Heart right ventricle (tissue), 16 donors: ENCODE measurements around the gene PFDN1. TPM values are rescaled to one million over a fixed set of nuclear protein-coding genes. Genes with fewer than 3 reads are reported as not detected.

Experiments
- ATAC-seq, 8 donors: fragments of 200-7000 bp; cut with Tn5 transposase; one replicate each; pipeline ENCODE4 v1.9.1; 2020; ENCODE audit warnings: mild to moderate bottlenecking in 8 of 8, moderate library complexity in 8 of 8, moderate number of reproducible peaks in 1 of 8
- DNase-seq, 2 donors: peaks; one replicate each; pipeline ENCODE4 v3.0.0-alpha.2; 2020
- H3K27ac ChIP-seq, 10 donors: fragments of 200-600 bp; sonication (generic) in 2 of 10; one replicate each; pipeline versions ENCODE4 v1.5.0 to v1.8.0; 2020 to 2022; ENCODE audit warnings: mild to moderate bottlenecking in 3 of 10
- H3K27me3 ChIP-seq, 7 donors: fragments of 200-600 bp; one replicate each; pipeline ENCODE4 v1.8.0; 2021 to 2022; ENCODE audit warnings: mild to moderate bottlenecking in 2 of 7
- H3K36me3 ChIP-seq, 9 donors: fragments of 200-600 bp; sonication (generic) in 1 of 9; one replicate each; pipeline versions ENCODE4 v1.5.0 to v1.8.0; 2020 to 2022; ENCODE audit warnings: mild to moderate bottlenecking in 2 of 9
- H3K4me1 ChIP-seq, 9 donors: fragments of 200-600 bp; sonication (generic) in 1 of 9; one replicate each; pipeline versions ENCODE4 v1.5.0 to v1.8.0; 2020 to 2022; ENCODE audit warnings: mild to moderate bottlenecking in 4 of 9
- H3K4me3 ChIP-seq, 10 donors: fragments of 200-600 bp; sonication (generic) in 2 of 10; one replicate each; pipeline versions ENCODE4 v1.5.0 to v1.8.0; 2020 to 2022; ENCODE audit warnings: mild to moderate bottlenecking in 7 of 10, moderate library complexity in 2 of 10
- H3K9me3 ChIP-seq, 11 donors: fragments of 200-600 bp in 10 of 11; sonication (generic) in 2 of 11; one replicate each; pipeline versions ENCODE4 v1.5.0 to v1.8.0; 2013 to 2022; ENCODE audit warnings: mild to moderate bottlenecking in 2 of 11, control low read depth in 1 of 11, moderate library complexity in 1 of 11
- CTCF ChIP-seq, 9 donors: fragments of 200-600 bp; sonication (generic) in 2 of 9; IDR thresholded peaks; one replicate each; pipeline versions ENCODE4 v1.5.0 to v1.8.0; 2021 to 2022; ENCODE audit warnings: antibody characterized with exemption in 9 of 9, mild to moderate bottlenecking in 5 of 9, moderate library complexity in 1 of 9
- WGBS, 2 donors: extraction: QIAGEN DNeasy Blood & Tissue Kit; methylation state at CpG; one replicate each; pipeline ENCODE4 v1.1.7; 2013; ENCODE audit warnings: inconsistent platforms in 1 of 2; 5-methylcytosine and 5-hydroxymethylcytosine counted together
- intact Hi-C, 10 donors: fragments of 100-400 bp; cut with DNase I; formaldehyde crosslinking; loops; one replicate each; pipeline versions ENCODE4 v1.11.1 to v1.14.2; 2022
- polyA plus RNA-seq, 2 donors: library from polyadenylated mRNA; stranded (reverse); fragments of 200-250 nt; gene quantifications; one replicate each; pipeline ENCODE4 v1.2.3, GENCODE V29; 2013
- total RNA-seq, 10 donors: library from RNA; stranded (reverse); fragmentation: NEBNext Ultra II Directional in 3 of 10; extraction: Animal tissue kit (Norgen Biotek cat#: 25700) in 3 of 10; gene quantifications; one replicate each; pipeline versions ENCODE4 v1.2.1 to v1.2.4, GENCODE V29; 2021 to 2023
- donor health status: Arrhythmogenic right ventricular cardiomyopathy.
- donor health status: ischemic (EF 13 %, LVEDD 7.1; RV severe dilation, severe dysfunction).
- donor health status: healthy with polysubstance abuse.
- donor health status: DM: no; HTN: yes; CAD: no.
- donor health status: DM: no; HTN: no; CAD: no.
- donor health status: ischemic (EF 25% LVEDD 6.9; RV normal size, moderate dysfunction).
- donor health status: ischemic (EF 25% LVEDD 5.7; RV mildly dilated, moderate dysfunction).
- donor health status: healthy.
- donor health status: DM: yes; HTN: yes; CAD: no.
- donor health status: Ischemic cardiomyopathy.
- donor health status: ischemic (EF 35%, LVEDD 5.7; RV mildly dilated, moderate dysfunction).
- donor health status: nonischemic (EF 11% LVEDD 7.7; RV severe dilation, severe dysfunction).
- donor health status: DM: yes; HTN: yes; CAD: no.
- donor health status: PGD.
- donor health status: ischemic (EF 29% LVEDD 5.4; RV normal size, mild dysfunction).
- donor health status: nonischemic (EF 23%, LVEDD 6.1; RV moderate dilation, normal function).

Gene PFDN1
- total and polyA plus RNA-seq, 12 donors: 56.8 to 100 (median 80.7) TPM

GRCh38 chr5:140250386-140250785 is 52.5 kb downstream of the PFDN1 start:
- Histone ChIP-seq H3K27me3 (no peaks in the 10 kb centered on the region), H3K36me3 (peaks cover 0 to 32% (median 3%) of the 10 kb centered on the region in 9 donors), H3K9me3 (no peaks in the 10 kb centered on the region), H3K27ac (peak overlapping the region in 2 of 10 donors; percentile 72 to 76), H3K4me3 (no peak overlapping the region), H3K4me1 (peaks cover 14 to 92% (median 69%) of the 10 kb centered on the region in 9 donors)
- ATAC-seq: no peak
- intact Hi-C loops: loop anchor here in 1 of 10 donors (5.0 kb wide), 1 partner anchor 47 kb away; no protein-coding TSS in a partner anchor
- no peak for TF ChIP-seq CTCF (IDR thresholded peaks at IDR 0.05)
- 78 to 84% methylated on average over 6 of the region's 6 CpGs for whole genome bisulfite sequencing, 2 donors
- no peak for DNase-seq

GRCh38 chr5:140249536-140249935 is 53.4 kb downstream of the PFDN1 start:
- DNase-seq (no peak), ATAC-seq (no peak)
- H3K9me3 ChIP-seq: no peaks in the 10 kb centered on the region
- WGBS, 2 donors: 72 to 78% methylated on average over 5 of the region's 5 CpGs
- no peak overlapping the region for H3K27ac ChIP-seq
- H3K4me3 ChIP-seq: no peak overlapping the region
- no peak for TF ChIP-seq CTCF (IDR thresholded peaks at IDR 0.05)
- peaks cover 0 to 40% (median 3%) of the 10 kb centered on the region in 9 donors for H3K36me3 ChIP-seq
- intact Hi-C loops: loop anchor here in 2 of 10 donors (5.0 to 10.0 kb wide), 2 partner anchors 53 to 305 kb away; partner anchors contain the start of genes PFDN1 (in 1 of the 2) and SRA1 (in 1 of the 2)
- peaks cover 22 to 95% (median 75%) of the 10 kb centered on the region in 9 donors for H3K4me1 ChIP-seq
- no peaks in the 10 kb centered on the region for H3K27me3 ChIP-seq

GRCh38 chr5:140248414-140248813 is 54.5 kb downstream of the PFDN1 start:
- peaks cover 0 to 49% (median 3%) of the 10 kb centered on the region in 9 donors for H3K36me3 ChIP-seq
- H3K4me1 ChIP-seq: peaks cover 26 to 95% (median 75%) of the 10 kb centered on the region in 9 donors
- ATAC-seq: no peak
- no peaks in the 10 kb centered on the region for H3K9me3 ChIP-seq
- peak overlapping the region in 1 of 10 donors; percentile 39 for H3K27ac ChIP-seq
- H3K27me3 ChIP-seq: no peaks in the 10 kb centered on the region
- DNase-seq: no peak
- intact Hi-C loops: loop anchor here in 2 of 10 donors (5.0 to 10.0 kb wide), 2 partner anchors 54 to 306 kb away; partner anchors contain the start of genes PFDN1 (in 1 of the 2) and SRA1 (in 1 of the 2)
- WGBS, 2 donors: 80 to 93% methylated on average over 3 of the region's 3 CpGs
- no peak overlapping the region for H3K4me3 ChIP-seq
- TF ChIP-seq CTCF (IDR thresholded peaks at IDR 0.05): no peak

GRCh38 chr5:140246378-140247122 is 56.4 kb downstream of the PFDN1 start:
- peaks cover 0 to 52% (median 3%) of the 10 kb centered on the region in 9 donors for H3K36me3 ChIP-seq
- H3K27me3 ChIP-seq: no peaks in the 10 kb centered on the region
- intact Hi-C loops: loop anchor here in 3 of 10 donors (2.0 to 10.0 kb wide), 3 partner anchors 28 to 308 kb away; partner anchors contain the start of genes PFDN1 (in 1 of the 3) and SRA1 (in 1 of the 3)
- WGBS, 2 donors: 22 to 23% methylated on average over 8 of the region's 8 CpGs
- TF ChIP-seq CTCF (IDR thresholded peaks at IDR 0.05): no peak
- H3K4me3 ChIP-seq: no peak overlapping the region
- no peaks in the 10 kb centered on the region for H3K9me3 ChIP-seq
- ATAC-seq: peak in 7 of 8 donors; percentile 36 to 77 (median 64)
- peaks cover 37 to 95% (median 72%) of the 10 kb centered on the region in 9 donors for H3K4me1 ChIP-seq
- H3K27ac ChIP-seq: peak overlapping the region in 9 of 10 donors; percentile 32 to 90 (median 76)
- peak; percentile 47 to 59 for DNase-seq
